ENCODE data around the gene TET1. TPM values are rescaled to one million over a fixed set of nuclear protein-coding genes. Genes with fewer than 3 reads are reported as not detected.

The TET1 gene
- total and polyA plus RNA-seq, 9 of the 15 experiments (the other 6 are each of a cell fraction or from before 2014, with no cell fraction given) = 2.6 to 21.3 (median 11.6) TPM

GRCh38 chr10:68561865-68562649, 1.9 kb downstream of the TET1 start (continued):
- no peak for TF ChIP-seq ZNF655 (CRISPR knock-in tag; IDR thresholded peaks at IDR 0.05)
- no peak for TF ChIP-seq ATF2 (CRISPR knock-in tag; IDR thresholded peaks at IDR 0.05)
- TF ChIP-seq MBD2 (IDR thresholded peaks at IDR 0.05; ENCODE audit: borderline replicate concordance, low read depth) = no peak
- TF ChIP-seq NR2C2 (CRISPR knock-in tag; IDR thresholded peaks at IDR 0.05) = 0 out of 2 replicates have a peak, but pooled peaks have one; percentile 37
- TF ChIP-seq NR2C2 (tag; IDR thresholded peaks at IDR 0.05) = no peak
- TF ChIP-seq ZNF830 (CRISPR knock-in tag; IDR thresholded peaks at IDR 0.05) = no peak
- no peak for TF ChIP-seq SRSF7 (optimal IDR thresholded peaks at IDR 0.05; ENCODE audit: low read depth, low read length)
- peak; percentile 85 to 93; a peak in 2 of 4 replicates for TF ChIP-seq UBTF (IDR thresholded peaks at IDR 0.05; ENCODE audit: borderline replicate concordance in 1 of 2, low read depth in 2 of 2, low read length in 2 of 2)
- 0 out of 2 replicates have a peak, but pooled peaks have one; percentile 38 for TF ChIP-seq NKRF (IDR thresholded peaks at IDR 0.05; ENCODE audit: borderline replicate concordance)
- 0 out of 2 replicates have a peak, but pooled peaks have one; percentile 15 for TF ChIP-seq ZNF589 (CRISPR knock-in tag; IDR thresholded peaks at IDR 0.05; ENCODE audit: low read depth)
- TF ChIP-seq BMI1 (IDR thresholded peaks at IDR 0.05; ENCODE audit: low read length) = no peak
- no peak for TF ChIP-seq HSF4 (CRISPR knock-in tag; IDR thresholded peaks at IDR 0.05; ENCODE audit: borderline replicate concordance)
- TF ChIP-seq MLLT1 (IDR thresholded peaks at IDR 0.05) = peak; percentile 70 to 77
- peak; percentile 8 for TF ChIP-seq CTCFL (IDR thresholded peaks at IDR 0.05; ENCODE audit: borderline replicate concordance, insufficient read depth, low read depth, low read length, poor library complexity, severe bottlenecking)

Measured in K562 (cell line).